NCI-H2196 (cell line): ENCODE results near the gene PWWP2B.
A peak's percentile ranks its signal among the peaks of the same experiment; 100 is the strongest.

Source experiments
- DNase-seq: peaks from one replicate; lab custom pipeline; 2025; ENCODE audit not compliant: unreplicated experiment; lab: John Stamatoyannopoulos, UW

Gene PWWP2B

GRCh38 chr10:132363376-132363775 lies 33.6 kb upstream of the PWWP2B start:
- DNase-seq = no peak

- peak; percentile 2 for DNase-seq
Measured at GRCh38 chr10:132363921-132364593, 32.9 kb upstream of the PWWP2B start.

GRCh38 chr10:132364594-132364970 lies 32.4 kb upstream of the PWWP2B start:
- no peak for DNase-seq

- DNase-seq = no peak
Measured at GRCh38 chr10:132365102-132365501, 31.9 kb upstream of the PWWP2B start.

- no peak for DNase-seq
Measured at GRCh38 chr10:132366006-132366405, 31.0 kb upstream of the PWWP2B start.

- no peak for DNase-seq
Measured at GRCh38 chr10:132366499-132366898, 30.5 kb upstream of the PWWP2B start.

- DNase-seq = no peak
Measured at GRCh38 chr10:132368391-132368790, 28.6 kb upstream of the PWWP2B start.

GRCh38 chr10:132368881-132369635 lies 27.9 kb upstream of the PWWP2B start:
- no peak for DNase-seq

GRCh38 chr10:132369636-132370185 lies 27.3 kb upstream of the PWWP2B start:
- no peak for DNase-seq

GRCh38 chr10:132370426-132371340 lies 26.3 kb upstream of the PWWP2B start:
- no peak for DNase-seq

- DNase-seq = no peak
Measured at GRCh38 chr10:132371641-132372081, 25.3 kb upstream of the PWWP2B start.

GRCh38 chr10:132372516-132373095 lies 24.4 kb upstream of the PWWP2B start:
- no peak for DNase-seq

- no peak for DNase-seq
Measured at GRCh38 chr10:132373241-132373955, 23.6 kb upstream of the PWWP2B start.

GRCh38 chr10:132374176-132374575 lies 22.8 kb upstream of the PWWP2B start:
- DNase-seq = no peak

- DNase-seq = no peak
Measured at GRCh38 chr10:132374612-132375011, 22.4 kb upstream of the PWWP2B start.

- DNase-seq = no peak
Measured at GRCh38 chr10:132375116-132375794, 21.7 kb upstream of the PWWP2B start.

- no peak for DNase-seq
Measured at GRCh38 chr10:132375795-132376297, 21.2 kb upstream of the PWWP2B start.

- DNase-seq = no peak
Measured at GRCh38 chr10:132376394-132376851, 20.6 kb upstream of the PWWP2B start.

- no peak for DNase-seq
Measured at GRCh38 chr10:132377326-132377725, 19.7 kb upstream of the PWWP2B start.
